GM12878 (cell line): ENCODE results near the gene MRPS22. TPM values are rescaled to one million over a fixed set of nuclear protein-coding genes. Genes with fewer than 3 reads are reported as not detected.

ENCODE experiments used
- ATAC-seq: fragments of 200-7000 bp; cut with Tn5 transposase; 3 replicates; pipeline ENCODE4 v1.9.1; 2020; ENCODE audit warnings: mild to moderate bottlenecking, moderate library complexity
- BruUV-seq: library from RNA; stranded (reverse); fragments of 400-500 nt; replicated peaks from 2 replicates; lab custom pipeline; 2021; lab: Mats Ljungman, UMichigan
- CTCF ChIA-PET: fragments of 300-600 bp; sonication (Branson Sonifier 250); formaldehyde crosslinking; extraction: SDS; loops from one replicate; lab custom pipeline; 2021; ENCODE audit warnings: inconsistent platforms; lab: Yijun Ruan, JAX
- POLR2A ChIA-PET: fragments of 350-600 bp; formaldehyde crosslinking; extraction: SDS; loops from one replicate; lab custom pipeline; 2021; ENCODE audit warnings: inconsistent platforms; lab: Charles Lee
- RAD21 ChIA-PET: fragments of 300-600 bp; sonication (Branson Sonifier 250); formaldehyde crosslinking; loops from one replicate; lab custom pipeline; 2023; ENCODE audit warnings: antibody characterized with exemption; ENCODE audit not compliant: unreplicated experiment; lab: Charles Lee
- SMC1A ChIA-PET: fragments of 300-600 bp; sonication (Branson Sonifier 250); formaldehyde crosslinking; loops from one replicate; lab custom pipeline; 2023; ENCODE audit not compliant: unreplicated experiment, uncharacterized antibody; lab: Charles Lee
- DNase-seq: peaks from one replicate; pipeline ENCODE4 v3.0.0-alpha.2; 2011; ENCODE audit warnings: low read depth, low spot score
- FAIRE-seq: peaks from 3 replicates; lab custom pipeline; 2011; peaks lifted over from hg19 to GRCh38; lab: Jason Lieb, UNC
- H2AFZ ChIP-seq: 2 replicates; pipeline ENCODE4 v1.6.0; 2011; ENCODE audit warnings: low read depth, low read length, control low read depth; ENCODE audit not compliant: control insufficient read depth
- H3K27ac ChIP-seq: 2 replicates; pipeline ENCODE4 v1.5.1; 2011; ENCODE audit warnings: control low read depth; ENCODE audit not compliant: control insufficient read depth, insufficient read depth
- H3K27me3 ChIP-seq, 2 experiments: replicated peaks in 1 of 2; 2 replicates each; pipeline versions ENCODE4 v1.6.0 to v1.6.1; 2011; ENCODE audit warnings: low read length in 1 of 2; ENCODE audit not compliant: control insufficient read depth in 2 of 2, insufficient read depth in 2 of 2
- H3K36me3 ChIP-seq, 2 experiments: 2 replicates each; pipeline ENCODE4 v1.5.1; 2011; ENCODE audit warnings: low read length in 1 of 2; ENCODE audit not compliant: control insufficient read depth in 2 of 2, insufficient read depth in 2 of 2
- H3K4me1 ChIP-seq: 2 replicates; pipeline ENCODE4 v1.6.1; 2011; ENCODE audit warnings: mild to moderate bottlenecking, low read length, moderate library complexity, mixed read lengths; ENCODE audit not compliant: control insufficient read depth, insufficient read depth
- H3K4me2 ChIP-seq: 2 replicates; pipeline ENCODE4 v1.6.0; 2011; ENCODE audit warnings: control low read depth; ENCODE audit not compliant: control insufficient read depth, insufficient read depth
- H3K4me3 ChIP-seq: fragments of 200-600 bp; sonication (generic); 2 replicates; pipeline ENCODE4 v1.5.1; 2016
- H3K79me2 ChIP-seq: 2 replicates; pipeline ENCODE4 v1.6.0; 2011; ENCODE audit warnings: low read length; ENCODE audit not compliant: control insufficient read depth, insufficient read depth
- H3K9ac ChIP-seq: 2 replicates; pipeline ENCODE4 v1.8.0; 2011; ENCODE audit warnings: low read length, control low read depth, mixed read lengths; ENCODE audit not compliant: control insufficient read depth, insufficient read depth
- H3K9me3 ChIP-seq: replicated peaks from 3 replicates; pipeline ENCODE4 v1.5.1; 2011; ENCODE audit warnings: mild to moderate bottlenecking, low read length; ENCODE audit not compliant: control insufficient read depth, insufficient read depth
- H4K20me1 ChIP-seq: 2 replicates; pipeline ENCODE4 v1.6.0; 2011; ENCODE audit not compliant: control insufficient read depth, insufficient read depth
- CHD1 ChIP-seq: IDR thresholded peaks from 2 replicates; pipeline ENCODE4 v1.6.1; 2012; ENCODE audit warnings: low read depth, low read length, improper control_type of control experiment
- CREM ChIP-seq: IDR thresholded peaks from 2 replicates; pipeline ENCODE4 v1.6.1; 2014; ENCODE audit warnings: antibody characterized with exemption, low read depth
- NBN ChIP-seq: fragments of 450-650 bp; IDR thresholded peaks from 2 replicates; pipeline ENCODE4 v1.6.1; 2016
- NFYA ChIP-seq: IDR thresholded peaks from 2 replicates; pipeline ENCODE4 v1.6.1; 2011; ENCODE audit warnings: low read depth, mild to moderate bottlenecking, low read length, improper control_type of control experiment, borderline replicate concordance
- NR2C2 ChIP-seq: IDR thresholded peaks from 2 replicates; pipeline ENCODE4 v1.6.1; 2011; ENCODE audit warnings: borderline replicate concordance, low read depth; ENCODE audit not compliant: control insufficient read depth, insufficient read length
- NRF1 ChIP-seq: conservative IDR thresholded peaks from 2 replicates; pipeline ENCODE4 v1.6.1; 2011; ENCODE audit warnings: mild to moderate bottlenecking, low read depth, low read length, improper control_type of control experiment
- POLR2A ChIP-seq: IDR thresholded peaks from 2 replicates; pipeline ENCODE4 v1.6.1; 2011; ENCODE audit warnings: low read depth, mild to moderate bottlenecking, low read length
- SIN3A ChIP-seq: IDR thresholded peaks from 2 replicates; pipeline ENCODE4 v1.6.1; 2012; ENCODE audit warnings: low read depth, low read length, improper control_type of control experiment
- SMARCA5 ChIP-seq: fragments of 450-650 bp; IDR thresholded peaks from 2 replicates; pipeline ENCODE4 v1.6.1; 2017; ENCODE audit warnings: mild to moderate bottlenecking
- SREBF1 ChIP-seq: IDR thresholded peaks from 2 replicates; pipeline ENCODE4 v1.6.1; 2012; ENCODE audit warnings: mild to moderate bottlenecking, low read length
- SREBF2 ChIP-seq: IDR thresholded peaks from 2 replicates; pipeline ENCODE4 v1.6.1; 2012; ENCODE audit warnings: mild to moderate bottlenecking, low read length
- TCF3 ChIP-seq: IDR thresholded peaks from 2 replicates; pipeline ENCODE4 v1.6.1; 2012; ENCODE audit warnings: low read depth, mild to moderate bottlenecking, low read length, borderline replicate concordance; ENCODE audit not compliant: insufficient read depth
- YY1 ChIP-seq: IDR thresholded peaks from 2 replicates; pipeline ENCODE4 v1.6.1; 2011; ENCODE audit warnings: low read depth, mild to moderate bottlenecking, low read length
- ZNF24 ChIP-seq: fragments of 450-650 bp; IDR thresholded peaks from 2 replicates; pipeline ENCODE4 v1.6.1; 2017; ENCODE audit warnings: antibody characterized with exemption, mild to moderate bottlenecking
- WGBS: methylation state at CpG from one replicate; pipeline ENCODE4 v1.1.6; 2016; ENCODE audit warnings: low lambda C conversion rate; ENCODE audit not compliant: insufficient replicate concordance, insufficient coverage; ENCODE audit errors: missing lambda C conversion rate; 5-methylcytosine and 5-hydroxymethylcytosine counted together
- in situ Hi-C: fragments of 300-500 bp; cut with MboI; formaldehyde crosslinking; loops from 9 replicates; pipeline ENCODE4 v1.14.3; 2018; ENCODE audit warnings: mixed read lengths
- intact Hi-C: fragments of 100-400 bp; cut with micrococcal nuclease; formaldehyde crosslinking; loops from one replicate; pipeline ENCODE4 v1.14.2; 2022; ENCODE audit not compliant: unreplicated experiment
- polyA plus RNA-seq, 11 experiments: library from polyadenylated mRNA; depleted of rRNA in 4 of 11; unstranded in 6 of 11; stranded (reverse) in 5 of 11; fragments of >200 nt; fragmentation: Nextera tagmentation in 4 of 11; fragmentation: Illumina TruSeq in 1 of 11; extraction: Ambion mirVana in 4 of 11; extraction: Trizol in 1 of 11; gene quantifications; 1 replicate in 1 of 11; 2 replicates in 10 of 11; pipeline versions ENCODE4 v1.2.1 to v1.2.3, GENCODE V29; 2011 to 2016; ENCODE audit warnings: inconsistent platforms in 2 of 11, missing spikeins in 2 of 11, low read depth in 1 of 11
- total RNA-seq, 4 experiments: library from RNA; depleted of rRNA in 3 of 4; stranded (reverse); fragments of >200 nt in 3 of 4; fragmentation: Illumina TruSeq in 1 of 4; extraction: Trizol in 1 of 4; gene quantifications; 2 replicates each; pipeline versions ENCODE4 v1.2.1 to v1.2.3, GENCODE V29; 2013 to 2021
- TF ChIP-seq, protein P1 (sequence below): fragments of 450-650 bp; IDR thresholded peaks from 2 replicates; pipeline ENCODE4 v1.6.1; 2017; ENCODE audit warnings: mild to moderate bottlenecking, moderate library complexity
- TF ChIP-seq, protein P2 (sequence below): IDR thresholded peaks from 2 replicates; pipeline ENCODE4 v1.6.1; 2012; ENCODE audit warnings: low read depth, low read length, improper control_type of control experiment
- TF ChIP-seq, protein P3 (sequence below): fragments of 450-650 bp; IDR thresholded peaks from 2 replicates; pipeline ENCODE4 v1.6.1; 2017; ENCODE audit warnings: antibody characterized with exemption, mild to moderate bottlenecking, moderate library complexity

MRPS22 gene
- total and polyA plus RNA-seq, 10 of the 15 experiments (the other 5 are each of a cell fraction or from before 2014, with no cell fraction given), result 44.3 to 146 (median 75.2) TPM

DNA sequence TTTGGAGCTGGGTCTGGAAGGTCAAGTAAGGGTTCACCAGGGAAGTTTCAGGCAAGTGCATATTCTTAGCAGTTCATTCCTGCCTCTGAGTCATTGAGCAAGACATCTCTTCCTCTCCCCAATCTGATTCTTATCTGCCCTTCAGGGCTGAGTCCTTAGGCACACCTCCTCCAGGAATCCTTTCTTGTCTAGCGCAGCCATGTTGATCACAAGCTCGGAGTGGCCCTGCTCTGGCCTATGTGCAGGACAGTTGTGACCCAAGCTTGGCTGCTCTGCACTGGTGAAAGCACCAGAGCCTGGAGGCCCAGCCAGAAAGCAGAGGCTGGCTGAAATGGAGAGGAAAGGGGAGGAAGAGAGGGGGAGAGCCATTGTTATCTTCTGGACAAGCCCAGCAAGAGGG, 30.9 kb upstream of the MRPS22 start (continued):
- TF ChIP-seq, protein P1, sequence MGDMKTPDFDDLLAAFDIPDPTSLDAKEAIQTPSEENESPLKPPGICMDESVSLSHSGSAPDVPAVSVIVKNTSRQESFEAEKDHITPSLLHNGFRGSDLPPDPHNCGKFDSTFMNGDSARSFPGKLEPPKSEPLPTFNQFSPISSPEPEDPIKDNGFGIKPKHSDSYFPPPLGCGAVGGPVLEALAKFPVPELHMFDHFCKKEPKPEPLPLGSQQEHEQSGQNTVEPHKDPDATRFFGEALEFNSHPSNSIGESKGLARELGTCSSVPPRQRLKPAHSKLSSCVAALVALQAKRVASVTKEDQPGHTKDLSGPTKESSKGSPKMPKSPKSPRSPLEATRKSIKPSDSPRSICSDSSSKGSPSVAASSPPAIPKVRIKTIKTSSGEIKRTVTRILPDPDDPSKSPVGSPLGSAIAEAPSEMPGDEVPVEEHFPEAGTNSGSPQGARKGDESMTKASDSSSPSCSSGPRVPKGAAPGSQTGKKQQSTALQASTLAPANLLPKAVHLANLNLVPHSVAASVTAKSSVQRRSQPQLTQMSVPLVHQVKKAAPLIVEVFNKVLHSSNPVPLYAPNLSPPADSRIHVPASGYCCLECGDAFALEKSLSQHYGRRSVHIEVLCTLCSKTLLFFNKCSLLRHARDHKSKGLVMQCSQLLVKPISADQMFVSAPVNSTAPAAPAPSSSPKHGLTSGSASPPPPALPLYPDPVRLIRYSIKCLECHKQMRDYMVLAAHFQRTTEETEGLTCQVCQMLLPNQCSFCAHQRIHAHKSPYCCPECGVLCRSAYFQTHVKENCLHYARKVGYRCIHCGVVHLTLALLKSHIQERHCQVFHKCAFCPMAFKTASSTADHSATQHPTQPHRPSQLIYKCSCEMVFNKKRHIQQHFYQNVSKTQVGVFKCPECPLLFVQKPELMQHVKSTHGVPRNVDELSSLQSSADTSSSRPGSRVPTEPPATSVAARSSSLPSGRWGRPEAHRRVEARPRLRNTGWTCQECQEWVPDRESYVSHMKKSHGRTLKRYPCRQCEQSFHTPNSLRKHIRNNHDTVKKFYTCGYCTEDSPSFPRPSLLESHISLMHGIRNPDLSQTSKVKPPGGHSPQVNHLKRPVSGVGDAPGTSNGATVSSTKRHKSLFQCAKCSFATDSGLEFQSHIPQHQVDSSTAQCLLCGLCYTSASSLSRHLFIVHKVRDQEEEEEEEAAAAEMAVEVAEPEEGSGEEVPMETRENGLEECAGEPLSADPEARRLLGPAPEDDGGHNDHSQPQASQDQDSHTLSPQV, result no peak
- TF ChIP-seq YY1 (no peak), SREBF2 (no peak), NBN (no peak)
- TF ChIP-seq, all 136 proteins: peak for 0

DNA sequence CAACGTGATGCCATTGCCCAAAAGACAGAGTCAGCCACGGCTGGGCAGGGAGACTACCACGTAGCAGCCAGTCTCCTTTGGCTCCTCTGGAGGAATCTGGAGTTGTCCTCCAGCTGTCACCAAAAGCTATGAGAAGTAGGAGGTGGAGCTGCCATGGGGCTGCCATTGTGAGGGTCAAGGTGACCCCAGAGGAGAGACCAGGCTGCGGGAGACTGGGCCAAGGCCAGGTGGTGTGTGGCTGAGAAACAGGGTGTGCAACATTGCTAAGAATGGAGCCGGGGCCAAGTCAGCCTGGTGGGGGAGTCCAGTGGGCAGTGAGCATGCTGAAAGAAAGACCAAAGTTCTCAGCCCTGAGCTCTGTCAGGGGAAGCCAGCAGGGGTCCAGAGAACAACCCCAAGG, 29.9 kb upstream of the MRPS22 start:
- BruUV-seq, result no TSS peak
- no peak overlapping the region for H3K4me3 ChIP-seq
- H3K36me3 ChIP-seq, result no peaks in the 10 kb centered on the region
- 22% methylated on average over 5 of the region's 5 CpGs for WGBS
- H3K27me3 ChIP-seq, result no peaks in the 10 kb centered on the region; a peak in 1 of 4 replicates
- H2AFZ ChIP-seq, result no peak overlapping the region
- in situ Hi-C loops (loop anchor here (10.0 kb wide), 2 partner anchors 209 to 379 kb away; no protein-coding TSS in a partner anchor), intact Hi-C loops (no loop called here)
- FAIRE-seq, result no peak
- POLR2A ChIA-PET, result no interaction called here
- no peaks in the 10 kb centered on the region for H4K20me1 ChIP-seq
- H3K4me2 ChIP-seq, result no peak overlapping the region
- no peak overlapping the region for H3K27ac ChIP-seq
- H3K9ac ChIP-seq, result no peak overlapping the region
- ATAC-seq, result no peak
- no peaks in the 10 kb centered on the region for H3K4me1 ChIP-seq
- H3K9me3 ChIP-seq, result no peaks in the 10 kb centered on the region
- no peak for DNase-seq
- RAD21 ChIA-PET, result no interaction called here
- no peaks in the 10 kb centered on the region for H3K79me2 ChIP-seq
- CTCF ChIA-PET, result interaction anchor here (1.2 kb wide), 2 partner anchors 10 to 134 kb away, joined by 3 read pairs; no protein-coding TSS in a partner anchor
- SMC1A ChIA-PET, result no interaction called here
- TF ChIP-seq CREM (no peak), SMARCA5 (no peak), SREBF1 (no peak), CHD1 (no peak), POLR2A (no peak), TCF3 (no peak), NRF1 (no peak), ZNF24 (no peak), SIN3A (no peak), NR2C2 (no peak), NFYA (no peak)
- TF ChIP-seq, protein P2, sequence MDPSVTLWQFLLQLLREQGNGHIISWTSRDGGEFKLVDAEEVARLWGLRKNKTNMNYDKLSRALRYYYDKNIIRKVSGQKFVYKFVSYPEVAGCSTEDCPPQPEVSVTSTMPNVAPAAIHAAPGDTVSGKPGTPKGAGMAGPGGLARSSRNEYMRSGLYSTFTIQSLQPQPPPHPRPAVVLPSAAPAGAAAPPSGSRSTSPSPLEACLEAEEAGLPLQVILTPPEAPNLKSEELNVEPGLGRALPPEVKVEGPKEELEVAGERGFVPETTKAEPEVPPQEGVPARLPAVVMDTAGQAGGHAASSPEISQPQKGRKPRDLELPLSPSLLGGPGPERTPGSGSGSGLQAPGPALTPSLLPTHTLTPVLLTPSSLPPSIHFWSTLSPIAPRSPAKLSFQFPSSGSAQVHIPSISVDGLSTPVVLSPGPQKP, result no peak
- TF ChIP-seq, protein P3, sequence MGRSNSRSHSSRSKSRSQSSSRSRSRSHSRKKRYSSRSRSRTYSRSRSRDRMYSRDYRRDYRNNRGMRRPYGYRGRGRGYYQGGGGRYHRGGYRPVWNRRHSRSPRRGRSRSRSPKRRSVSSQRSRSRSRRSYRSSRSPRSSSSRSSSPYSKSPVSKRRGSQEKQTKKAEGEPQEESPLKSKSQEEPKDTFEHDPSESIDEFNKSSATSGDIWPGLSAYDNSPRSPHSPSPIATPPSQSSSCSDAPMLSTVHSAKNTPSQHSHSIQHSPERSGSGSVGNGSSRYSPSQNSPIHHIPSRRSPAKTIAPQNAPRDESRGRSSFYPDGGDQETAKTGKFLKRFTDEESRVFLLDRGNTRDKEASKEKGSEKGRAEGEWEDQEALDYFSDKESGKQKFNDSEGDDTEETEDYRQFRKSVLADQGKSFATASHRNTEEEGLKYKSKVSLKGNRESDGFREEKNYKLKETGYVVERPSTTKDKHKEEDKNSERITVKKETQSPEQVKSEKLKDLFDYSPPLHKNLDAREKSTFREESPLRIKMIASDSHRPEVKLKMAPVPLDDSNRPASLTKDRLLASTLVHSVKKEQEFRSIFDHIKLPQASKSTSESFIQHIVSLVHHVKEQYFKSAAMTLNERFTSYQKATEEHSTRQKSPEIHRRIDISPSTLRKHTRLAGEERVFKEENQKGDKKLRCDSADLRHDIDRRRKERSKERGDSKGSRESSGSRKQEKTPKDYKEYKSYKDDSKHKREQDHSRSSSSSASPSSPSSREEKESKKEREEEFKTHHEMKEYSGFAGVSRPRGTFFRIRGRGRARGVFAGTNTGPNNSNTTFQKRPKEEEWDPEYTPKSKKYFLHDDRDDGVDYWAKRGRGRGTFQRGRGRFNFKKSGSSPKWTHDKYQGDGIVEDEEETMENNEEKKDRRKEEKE, result no peak
